Heart left ventricle (tissue), 16 donors: ENCODE data around the gene LRRC28. TPM values are rescaled to one million over a fixed set of nuclear protein-coding genes. Genes with fewer than 3 reads are reported as not detected.

ENCODE experiments used
- ATAC-seq, 4 donors: fragments of 200-7000 bp; cut with Tn5 transposase; one replicate each; pipeline ENCODE4 v1.9.1; 2020 to 2022; ENCODE audit warnings: moderate library complexity in 4 of 4, mild to moderate bottlenecking in 3 of 4, moderate number of reproducible peaks in 1 of 4
- DNase-seq, 5 donors: peaks; one replicate each; pipeline ENCODE4 v3.0.0-alpha.2; 2020
- H3K27ac ChIP-seq, 12 donors: fragments of 200-600 bp; sonication (generic) in 4 of 12; one replicate each; pipeline versions ENCODE4 v1.5.0 to v1.8.0; 2016 to 2022; ENCODE audit warnings: mild to moderate bottlenecking in 2 of 12
- H3K27me3 ChIP-seq, 9 donors: fragments of 200-600 bp; sonication (generic) in 2 of 9; one replicate each; pipeline versions ENCODE4 v1.5.1 to v1.8.0; 2016 to 2022; ENCODE audit warnings: mild to moderate bottlenecking in 3 of 9
- H3K36me3 ChIP-seq, 9 donors: fragments of 200-600 bp; sonication (generic) in 2 of 9; one replicate each; pipeline versions ENCODE4 v1.5.0 to v1.8.0; 2018 to 2022; ENCODE audit warnings: mild to moderate bottlenecking in 2 of 9
- H3K4me1 ChIP-seq, 12 donors: fragments of 200-600 bp; sonication (generic) in 4 of 12; one replicate each; pipeline versions ENCODE4 v1.5.0 to v1.8.0; 2016 to 2022; ENCODE audit warnings: mild to moderate bottlenecking in 3 of 12
- H3K4me3 ChIP-seq, 12 donors: fragments of 200-600 bp; sonication (generic) in 4 of 12; one replicate each; pipeline versions ENCODE4 v1.5.0 to v1.8.0; 2017 to 2022; ENCODE audit warnings: mild to moderate bottlenecking in 9 of 12, moderate library complexity in 4 of 12
- H3K9me3 ChIP-seq, 12 donors: fragments of 200-600 bp; sonication (generic) in 4 of 12; one replicate each; pipeline versions ENCODE4 v1.5.0 to v1.8.0; 2016 to 2022; ENCODE audit warnings: mild to moderate bottlenecking in 1 of 12
- CTCF ChIP-seq, 12 donors: fragments of 200-600 bp; sonication (generic) in 4 of 12; IDR thresholded peaks; one replicate each; pipeline versions ENCODE4 v1.5.0 to v1.8.0; 2018 to 2022; ENCODE audit warnings: antibody characterized with exemption in 12 of 12, mild to moderate bottlenecking in 5 of 12
- POLR2A ChIP-seq, 2 donors: fragments of 450-650 bp; IDR thresholded peaks; one replicate each; pipeline ENCODE4 v1.6.1; 2017; ENCODE audit warnings: antibody characterized with exemption in 2 of 2, mild to moderate bottlenecking in 2 of 2, moderate library complexity in 2 of 2
- WGBS, 4 donors: extraction: QIAGEN DNeasy Blood & Tissue Kit in 2 of 4; methylation state at CpG; one replicate each; pipeline versions ENCODE4 v1.1.5 to v1.1.7; 2013 to 2018; 5-methylcytosine and 5-hydroxymethylcytosine counted together
- intact Hi-C, 10 donors: fragments of 100-400 bp; cut with DNase I; formaldehyde crosslinking; loops; one replicate each; pipeline versions ENCODE4 v1.11.1 to v1.14.2; 2022
- polyA plus RNA-seq, 2 donors: library from polyadenylated mRNA; stranded (reverse); fragments of 200-250 nt; gene quantifications; one replicate each; pipeline ENCODE4 v1.2.3, GENCODE V29; 2013
- total RNA-seq, 9 donors: library from RNA; depleted of rRNA in 2 of 9; stranded (reverse); fragments of >200 nt in 2 of 9; fragmentation: NEBNext Ultra II Directional in 3 of 9; extraction: Animal tissue kit (Norgen Biotek cat#: 25700) in 3 of 9; gene quantifications; one replicate each; pipeline versions ENCODE4 v1.1.0 to v1.2.4, GENCODE V29; 2016 to 2023
- donor health status: ischemic (EF 13 %, LVEDD 7.1; RV severe dilation, severe dysfunction).
- donor health status: healthy with polysubstance abuse.
- donor health status: DM: no; HTN: yes; CAD: no.
- donor health status: DM: no; HTN: no; CAD: no.
- donor health status: ischemic (EF 25% LVEDD 6.9; RV normal size, moderate dysfunction).
- donor health status: ischemic (EF 25% LVEDD 5.7; RV mildly dilated, moderate dysfunction).
- donor health status: healthy.
- donor health status: DM: yes; HTN: yes; CAD: no.
- donor health status: ischemic (EF 35%, LVEDD 5.7; RV mildly dilated, moderate dysfunction).
- donor health status: nonischemic (EF 11% LVEDD 7.7; RV severe dilation, severe dysfunction).
- donor health status: DM: yes; HTN: yes; CAD: no.
- donor health status: PGD.
- donor health status: ischemic (EF 29% LVEDD 5.4; RV normal size, mild dysfunction).
- donor health status: nonischemic (EF 23%, LVEDD 6.1; RV moderate dilation, normal function).

Gene LRRC28
- total and polyA plus RNA-seq, 11 donors, result 5.1 to 28.6 (median 20.1) TPM

- no peak for DNase-seq
- no peaks in the 10 kb centered on the region for H3K9me3 ChIP-seq
Observed at GRCh38 chr15:99279827-99280226, 28.5 kb downstream of the LRRC28 start.

GRCh38 chr15:99282121-99282520, 30.8 kb downstream of the LRRC28 start:
- Histone ChIP-seq H3K27me3 (no peaks in the 10 kb centered on the region), H3K36me3 (peaks cover 0 to 7% (median 0%) of the 10 kb centered on the region in 9 donors), H3K9me3 (no peaks in the 10 kb centered on the region), H3K4me1 (peaks cover 0 to 25% (median 6%) of the 10 kb centered on the region in 12 donors), H3K27ac (peak overlapping the region in 4 of 12 donors; percentile 5 to 30 (median 19)), H3K4me3 (no peak overlapping the region)
- TF ChIP-seq POLR2A (IDR thresholded peaks at IDR 0.05) (no peak), CTCF (IDR thresholded peaks at IDR 0.05) (no peak)
- DNase-seq, result no peak
- intact Hi-C loops, result loop anchor here in 5 of 10 donors (5.0 to 10.0 kb wide), 7 partner anchors 83 to 470 kb away; partner anchors contain the start of gene LYSMD4 (in 3 of the 5)
- peak in 1 of 4 donors; percentile 41 for ATAC-seq

More at GRCh38 chr15:99279827-99280226, 28.5 kb downstream of the LRRC28 start:
- WGBS, 4 donors, result 97 to 99% (median 98%) methylated on average over 3 of the region's 3 CpGs
- H3K4me3 ChIP-seq, result no peak overlapping the region
- H3K36me3 ChIP-seq, result peaks cover 0 to 7% (median 0%) of the 10 kb centered on the region in 9 donors
- no peak for ATAC-seq
- H3K27ac ChIP-seq, result no peak overlapping the region
- peaks cover 0 to 22% (median 5%) of the 10 kb centered on the region in 12 donors for H3K4me1 ChIP-seq
- intact Hi-C loops, result loop anchor here in 7 of 10 donors (5.0 to 10.0 kb wide), 11 partner anchors 85 to 635 kb away; partner anchors contain the start of gene LYSMD4 (in 3 of the 7)
- no peaks in the 10 kb centered on the region for H3K27me3 ChIP-seq
- TF ChIP-seq POLR2A (IDR thresholded peaks at IDR 0.05), result no peak
- TF ChIP-seq CTCF (IDR thresholded peaks at IDR 0.05), result no peak

- H3K9me3 ChIP-seq, result no peaks in the 10 kb centered on the region
- H3K27me3 ChIP-seq, result no peaks in the 10 kb centered on the region
- peak overlapping the region in 4 of 12 donors; percentile 5 to 30 (median 18) for H3K27ac ChIP-seq
- H3K36me3 ChIP-seq, result peaks cover 0 to 7% (median 0%) of the 10 kb centered on the region in 9 donors
- peaks cover 0 to 25% (median 6%) of the 10 kb centered on the region in 12 donors for H3K4me1 ChIP-seq
- no peak overlapping the region for H3K4me3 ChIP-seq
- intact Hi-C loops, result loop anchor here in 5 of 10 donors (5.0 to 10.0 kb wide), 7 partner anchors 82 to 470 kb away; partner anchors contain the start of gene LYSMD4 (in 3 of the 5)
- no peak for DNase-seq
- TF ChIP-seq POLR2A (IDR thresholded peaks at IDR 0.05), result no peak
- TF ChIP-seq CTCF (IDR thresholded peaks at IDR 0.05), result no peak
- peak in 1 of 4 donors; percentile 47 for ATAC-seq
- WGBS, 4 donors, result 66 to 83% (median 74%) methylated on average over 5 of the region's 5 CpGs
Observed at GRCh38 chr15:99282586-99282985, 31.3 kb downstream of the LRRC28 start.

- ATAC-seq (no peak), DNase-seq (no peak)
- TF ChIP-seq POLR2A (IDR thresholded peaks at IDR 0.05) (no peak), CTCF (IDR thresholded peaks at IDR 0.05) (no peak)
- H3K9me3 ChIP-seq, result no peaks in the 10 kb centered on the region
- H3K36me3 ChIP-seq, result peaks cover 0 to 7% (median 0%) of the 10 kb centered on the region in 9 donors
- no peaks in the 10 kb centered on the region for H3K27me3 ChIP-seq
- intact Hi-C loops, result loop anchor here in 5 of 10 donors (2.0 to 10.0 kb wide), 8 partner anchors 81 to 469 kb away; partner anchors contain the start of gene LYSMD4 (in 3 of the 5)
- no peak overlapping the region for H3K4me3 ChIP-seq
- H3K4me1 ChIP-seq, result peaks cover 0 to 25% (median 6%) of the 10 kb centered on the region in 12 donors
- H3K27ac ChIP-seq, result no peak overlapping the region
Observed at GRCh38 chr15:99283717-99284116, 32.4 kb downstream of the LRRC28 start.
